ENCODE data around the gene AGTR1.
"Not testable (repeated sequence)": the region's sequence is repeated elsewhere in the genome, so short reads cannot be mapped to it uniquely, and the experiment has no call there.

The AGTR1 gene

DNA sequence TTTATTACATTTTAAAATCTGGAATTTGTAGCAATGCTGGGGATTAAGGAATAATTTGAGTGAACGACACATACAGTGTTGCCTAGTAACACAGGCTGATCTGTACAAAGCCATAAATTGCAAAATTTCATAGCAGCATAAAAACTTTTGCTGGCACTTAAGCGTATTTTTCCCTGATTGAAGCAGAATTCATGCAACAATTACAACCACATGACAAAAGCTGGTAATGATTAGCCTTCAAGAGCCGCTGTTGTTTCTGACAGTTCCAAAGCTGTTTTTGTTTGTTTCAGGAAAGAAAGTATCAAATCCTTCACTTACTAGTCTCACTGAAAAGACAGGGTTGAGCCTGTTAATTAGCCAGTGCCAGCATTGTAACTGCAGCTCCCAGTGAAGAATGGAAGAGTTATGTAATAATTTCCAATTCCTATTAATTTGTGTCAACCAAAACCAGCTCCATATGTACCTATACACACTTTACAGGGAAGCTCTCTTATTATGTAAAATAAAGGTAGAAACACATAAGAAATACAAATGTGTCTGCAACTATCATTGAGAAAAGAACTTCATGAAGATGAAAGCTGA, 60.7 kb downstream of the AGTR1 start:
- DNase-seq (ENCODE audit: low read depth, low spot score): no peak

DNA sequence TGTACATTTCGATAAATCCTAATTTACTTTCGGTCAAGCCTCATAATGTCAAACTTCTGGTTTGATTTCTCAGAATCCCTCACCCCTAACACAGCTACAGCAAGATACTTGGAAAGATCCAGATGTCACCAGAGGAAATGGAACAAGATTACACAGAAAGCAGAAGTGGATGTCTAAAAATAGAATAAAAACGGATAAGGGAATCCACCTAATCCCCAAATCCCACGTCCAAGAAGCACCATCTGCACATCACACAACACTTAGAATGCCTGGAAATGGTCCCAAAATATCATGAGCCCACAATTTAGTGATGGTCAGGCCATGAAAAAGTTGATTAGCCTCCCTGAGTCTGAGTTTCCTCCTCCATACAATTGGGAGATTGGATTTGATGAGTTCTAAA, 61.7 kb downstream of the AGTR1 start:
- DNase-seq (ENCODE audit: low read depth, low spot score): no peak

DNA sequence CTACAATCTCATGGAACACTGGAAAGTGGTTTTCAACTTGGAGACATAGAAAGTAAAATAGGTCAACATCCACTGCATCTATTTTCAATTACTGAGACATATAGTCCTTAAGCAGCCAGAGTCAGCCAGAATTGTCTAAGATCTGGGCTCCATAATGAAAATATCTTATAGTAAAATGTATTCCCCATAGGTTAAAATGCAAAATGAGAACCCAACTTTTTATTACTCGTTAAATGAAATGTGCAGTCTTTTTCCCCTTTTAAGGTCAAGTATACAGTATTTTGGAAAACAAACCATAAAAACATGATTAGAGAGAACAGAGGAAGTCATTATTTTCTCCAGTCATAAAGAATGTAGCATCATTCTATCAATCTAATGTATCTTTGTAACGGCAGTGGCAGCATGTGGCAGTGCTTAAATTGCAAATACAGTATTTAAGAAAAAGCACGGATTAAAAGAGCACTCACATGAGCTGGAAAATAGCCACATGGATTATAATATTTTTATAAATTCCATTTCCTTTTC, 65.5 kb downstream of the AGTR1 start:
- no peak for DNase-seq (ENCODE audit: low read depth, low spot score)

DNA sequence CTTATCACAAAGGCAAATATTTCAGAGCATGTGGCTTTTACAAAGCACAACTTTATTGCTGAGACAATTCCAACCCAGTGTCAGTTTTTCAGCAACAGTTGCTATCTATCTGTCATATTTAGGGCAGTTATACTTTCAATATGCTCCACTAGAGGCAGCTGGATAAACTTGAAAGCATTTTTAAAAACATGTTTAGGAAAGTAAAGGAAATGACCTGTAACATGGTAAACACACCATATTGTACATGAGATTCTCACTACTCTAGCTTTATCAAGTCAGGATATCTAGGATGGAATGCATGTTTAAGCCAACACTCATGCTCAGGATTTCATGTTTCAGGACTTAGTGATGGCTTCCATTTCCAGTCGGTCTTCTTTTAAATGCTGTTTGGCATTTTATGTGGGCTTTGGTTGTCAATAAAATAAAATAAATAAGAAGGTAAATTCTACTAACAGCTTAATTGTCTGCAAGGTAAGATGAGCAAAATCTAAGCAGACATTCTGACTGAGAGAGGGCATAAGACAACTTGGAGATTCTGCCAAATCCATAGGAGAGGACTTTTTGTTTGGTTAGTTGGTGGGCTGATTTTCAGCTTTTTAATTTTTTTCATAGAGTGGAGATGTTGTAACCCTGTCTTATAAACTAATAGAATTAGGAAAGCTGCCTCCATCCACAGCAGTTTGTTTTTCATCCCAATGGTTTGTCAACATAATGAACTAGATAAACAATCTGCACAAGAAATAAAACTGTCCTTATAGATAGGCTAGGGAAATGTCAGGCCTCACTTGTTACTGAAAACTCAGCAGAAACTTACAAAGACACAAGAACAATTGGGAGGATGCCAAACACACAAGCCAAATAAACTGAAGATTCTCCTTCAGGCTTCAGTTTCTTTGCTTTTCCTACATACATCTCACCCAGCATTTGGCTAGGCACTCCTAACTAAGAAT, 66.6 kb downstream of the AGTR1 start:
- DNase-seq (ENCODE audit: low read depth, low spot score): no peak

DNA sequence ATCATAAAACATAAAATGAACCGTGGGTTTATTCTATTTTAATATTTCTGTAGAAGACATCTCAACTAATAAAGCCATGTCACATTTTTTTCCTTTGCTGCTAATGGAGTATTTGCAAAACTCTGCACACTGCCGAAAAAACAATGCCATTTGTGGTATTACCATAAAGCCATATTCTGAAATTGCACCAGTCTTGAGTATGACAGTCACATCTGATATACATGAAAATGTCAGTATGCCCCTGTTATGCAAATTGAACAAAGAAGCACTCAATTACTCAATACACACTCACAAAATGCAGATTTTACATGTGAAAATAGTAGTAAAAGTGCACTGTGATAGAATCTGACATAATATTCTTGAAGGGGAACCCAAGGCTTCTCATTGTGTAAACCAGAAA, 74.7 kb downstream of the AGTR1 start:
- DNase-seq (ENCODE audit: low read depth, low spot score): no peak

DNA sequence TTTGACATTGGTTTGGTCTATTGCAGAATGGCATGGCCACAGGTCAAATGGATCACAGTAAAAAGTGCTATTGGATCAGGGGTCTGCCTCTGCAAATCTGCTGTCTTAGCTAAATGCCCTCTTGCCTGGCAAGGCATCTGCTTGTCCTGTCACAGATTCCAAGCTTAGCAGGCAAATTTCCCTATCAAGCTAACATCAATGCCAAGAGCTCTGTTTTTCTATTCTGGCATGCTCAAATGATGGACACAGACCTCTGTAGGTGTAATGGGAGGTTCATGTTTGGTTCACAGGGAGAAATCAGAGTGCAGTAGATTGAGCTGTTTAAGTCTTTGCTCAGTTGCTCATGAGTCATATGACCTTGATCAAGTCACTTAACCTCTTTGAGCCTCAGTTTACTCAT, 75.1 kb downstream of the AGTR1 start:
- DNase-seq (ENCODE audit: low read depth, low spot score): no peak

DNA sequence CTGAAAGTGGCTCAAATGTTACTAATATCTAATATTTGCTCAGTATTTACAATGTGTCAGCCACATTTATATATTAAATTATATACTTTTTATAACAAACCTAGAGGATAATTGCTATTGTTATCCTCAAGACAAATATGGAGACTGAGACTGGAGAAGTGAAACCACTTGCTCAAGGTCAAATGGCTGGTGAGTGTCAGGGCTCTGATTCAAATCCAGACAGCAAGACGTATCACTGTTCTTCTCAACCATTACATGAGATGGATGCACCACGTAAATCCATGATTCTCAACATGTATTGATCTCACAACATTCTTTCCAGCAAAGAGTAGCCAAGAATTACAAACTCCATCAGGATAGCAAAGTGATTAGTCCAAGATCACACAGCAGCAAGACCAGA, 76.1 kb downstream of the AGTR1 start:
- DNase-seq (ENCODE audit: low read depth, low spot score): no peak

DNA sequence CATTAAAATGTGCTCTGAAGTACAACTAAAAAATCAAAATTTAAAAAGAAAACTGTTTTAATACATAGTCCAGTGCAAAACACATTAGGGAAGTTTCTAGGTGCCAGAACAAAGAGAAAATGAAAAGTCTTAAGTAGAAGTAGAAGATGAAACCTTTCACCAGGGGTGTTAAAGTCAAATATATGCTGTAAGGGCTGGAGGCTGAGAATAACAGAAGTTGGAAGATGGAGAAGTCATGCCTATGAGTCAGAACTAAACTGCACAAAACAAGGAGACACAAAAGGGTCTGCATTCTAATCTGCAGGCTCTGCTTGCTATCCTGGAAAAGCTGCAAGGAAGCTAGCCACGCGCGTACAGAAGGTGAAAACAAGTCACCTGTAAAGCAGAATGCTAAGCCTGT, 81.2 kb downstream of the AGTR1 start:
- peak; percentile 8 for DNase-seq (ENCODE audit: low read depth, low spot score)

DNA sequence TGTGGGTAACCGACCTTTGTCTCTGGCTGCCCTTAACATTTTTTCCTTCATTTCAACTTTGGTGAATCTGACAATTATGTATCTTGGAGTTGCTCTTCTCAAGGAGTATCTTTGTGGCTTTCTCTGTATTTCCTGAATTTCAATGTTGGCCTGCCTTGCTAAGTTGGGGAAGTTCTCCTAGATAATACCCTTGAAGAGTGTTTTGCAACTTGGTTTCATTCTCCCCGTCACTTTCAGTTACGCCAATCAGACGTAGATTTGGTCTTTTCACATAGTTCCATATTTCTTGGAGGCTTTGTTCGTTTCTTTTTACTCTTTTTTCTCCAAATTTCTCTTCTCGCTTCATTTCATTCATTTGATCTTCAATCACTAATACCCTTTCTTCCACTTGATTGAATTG, 87.3 kb downstream of the AGTR1 start:
- not testable (repeated sequence) for DNase-seq (ENCODE audit: low read depth, low spot score)

DNA sequence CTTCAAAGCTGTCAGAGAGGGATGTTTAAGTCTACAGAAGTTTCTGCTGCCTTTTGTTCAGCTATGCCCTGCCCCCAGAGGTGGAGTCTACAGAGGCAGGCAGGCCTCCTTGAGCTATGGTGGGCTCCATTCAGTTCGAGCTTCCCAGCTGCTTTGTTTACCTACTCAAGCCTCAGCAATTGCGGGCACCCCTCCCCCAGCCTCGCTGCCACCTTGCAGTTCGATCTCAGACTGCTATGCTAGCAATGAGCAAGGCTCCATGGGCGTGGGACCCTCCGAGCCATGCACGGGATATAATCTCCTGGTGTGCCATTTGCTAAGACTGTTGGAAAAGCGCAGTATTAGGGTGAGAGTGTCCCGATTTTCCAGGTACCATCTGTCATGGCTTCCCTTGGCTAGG, 88.5 kb downstream of the AGTR1 start:
- not testable (repeated sequence) for DNase-seq (ENCODE audit: low read depth, low spot score)

DNA sequence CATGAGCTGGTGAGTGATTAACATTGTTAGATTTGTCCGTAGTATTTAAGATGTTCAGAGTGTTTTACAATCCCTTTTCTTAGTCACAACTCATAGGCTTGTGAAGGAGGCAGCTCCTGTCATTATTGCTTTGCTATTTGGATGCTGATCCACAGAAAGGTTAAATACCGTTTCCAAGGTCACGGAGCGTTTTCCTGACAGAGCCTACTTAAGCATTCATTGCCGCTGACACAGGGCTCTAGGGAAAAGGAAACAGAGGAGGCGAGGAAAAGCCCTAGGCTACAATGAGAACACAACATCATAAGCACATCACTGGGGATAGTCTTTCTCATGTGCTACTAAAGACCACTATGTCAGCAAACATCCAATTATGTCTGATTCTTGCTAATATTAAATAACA, 91.4 kb downstream of the AGTR1 start:
- peak; percentile 9 for DNase-seq (ENCODE audit: low read depth, low spot score)

DNA sequence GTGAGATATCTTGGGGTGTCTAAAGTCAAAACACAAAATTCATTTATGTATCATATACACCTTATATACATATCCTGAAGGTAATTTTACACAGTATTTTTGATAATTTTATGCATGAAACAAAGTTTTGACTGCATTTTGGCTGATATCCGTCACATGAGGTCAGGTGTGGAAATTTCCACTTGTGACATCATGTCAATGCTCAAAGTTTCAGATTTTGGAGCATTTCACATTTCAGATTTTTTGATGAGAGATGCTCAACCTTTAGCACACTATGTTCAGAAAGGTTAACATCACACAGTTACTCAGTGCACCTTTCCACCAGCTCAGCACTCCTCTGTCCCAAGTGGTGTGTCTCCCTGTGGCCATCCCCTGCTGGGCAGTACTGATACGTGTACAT, 92.2 kb downstream of the AGTR1 start:
- no peak for DNase-seq (ENCODE audit: low read depth, low spot score)

DNA sequence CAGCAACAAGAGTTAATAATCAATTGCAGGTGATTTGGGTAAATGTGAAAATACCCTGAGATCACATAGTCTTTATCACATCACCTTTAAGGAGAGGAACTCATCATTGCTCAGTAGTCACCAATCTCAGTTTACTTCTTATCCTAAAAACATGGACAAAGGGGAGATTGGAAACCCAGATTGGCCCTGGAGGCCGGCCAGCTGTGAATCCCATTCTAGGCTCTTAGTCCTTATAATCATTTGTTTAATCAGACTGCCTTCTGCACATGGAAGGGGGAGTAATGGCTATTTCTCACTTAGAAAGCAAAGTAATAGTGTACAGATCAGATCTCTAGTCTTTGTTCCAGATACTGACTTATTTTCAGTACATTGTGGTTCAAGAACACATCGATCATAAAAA, 92.7 kb downstream of the AGTR1 start:
- no peak for DNase-seq (ENCODE audit: low read depth, low spot score)

DNA sequence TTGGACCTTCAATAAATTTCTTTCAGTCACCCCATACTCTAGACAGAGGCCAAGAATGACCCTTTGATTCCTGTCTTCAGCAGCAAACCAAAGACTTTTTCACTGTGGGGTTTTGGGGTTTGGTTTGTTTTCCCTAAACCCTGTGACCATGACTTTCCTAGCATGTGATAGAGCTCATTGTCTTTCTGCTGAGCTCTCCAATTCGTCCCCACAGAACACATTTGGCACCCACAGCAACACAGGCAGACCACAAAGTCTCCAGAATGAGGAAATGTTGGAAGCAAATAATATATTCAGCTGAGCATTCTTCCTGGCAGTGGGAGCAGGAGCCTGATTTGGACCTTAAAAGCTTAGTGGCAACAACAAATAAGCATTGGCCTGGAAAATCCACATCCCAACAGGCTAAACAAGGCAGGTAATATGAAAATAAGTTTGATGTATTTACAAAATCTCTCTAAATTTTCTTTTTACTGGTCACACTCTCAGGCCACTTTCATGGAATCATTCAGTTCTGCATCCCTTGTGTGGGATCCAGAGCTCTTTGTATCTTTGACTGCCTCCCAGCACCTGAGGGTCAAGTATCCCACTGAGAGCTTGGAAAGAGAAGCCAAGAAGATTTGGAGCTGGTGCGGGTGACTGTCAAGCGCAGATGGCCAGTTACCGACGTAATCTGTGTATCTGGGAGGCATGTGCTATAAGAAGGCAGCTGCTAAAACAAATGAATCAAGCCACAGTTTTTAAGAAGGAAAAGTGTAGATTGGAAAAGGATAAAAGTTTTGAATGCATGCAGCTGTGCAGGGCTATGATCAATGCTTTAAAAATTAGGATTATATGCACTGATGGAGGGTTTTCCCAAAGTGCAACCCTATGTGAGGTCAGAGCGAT, 93.4 kb downstream of the AGTR1 start:
- peak; percentile 79 for DNase-seq (ENCODE audit: low read depth, low spot score)

DNA sequence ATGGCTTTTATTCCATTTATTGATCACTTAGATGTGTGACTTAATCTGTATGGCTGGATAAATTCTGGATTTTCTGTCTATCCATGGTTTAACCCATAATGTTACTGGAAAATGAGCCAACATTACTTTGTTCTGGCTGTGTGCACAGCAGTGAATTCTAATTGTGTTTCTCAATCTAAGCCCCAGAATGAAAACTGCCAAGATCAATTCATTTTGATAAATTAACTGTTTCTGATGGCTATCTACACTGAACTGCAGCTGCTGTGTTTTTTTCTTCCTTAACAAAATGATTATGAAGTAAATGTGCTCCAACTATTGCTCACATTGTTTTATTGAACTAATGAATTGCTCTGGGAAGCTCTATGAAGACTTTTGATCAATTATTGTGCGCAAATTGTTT, 94.2 kb downstream of the AGTR1 start:
- no peak for DNase-seq (ENCODE audit: low read depth, low spot score)

DNA sequence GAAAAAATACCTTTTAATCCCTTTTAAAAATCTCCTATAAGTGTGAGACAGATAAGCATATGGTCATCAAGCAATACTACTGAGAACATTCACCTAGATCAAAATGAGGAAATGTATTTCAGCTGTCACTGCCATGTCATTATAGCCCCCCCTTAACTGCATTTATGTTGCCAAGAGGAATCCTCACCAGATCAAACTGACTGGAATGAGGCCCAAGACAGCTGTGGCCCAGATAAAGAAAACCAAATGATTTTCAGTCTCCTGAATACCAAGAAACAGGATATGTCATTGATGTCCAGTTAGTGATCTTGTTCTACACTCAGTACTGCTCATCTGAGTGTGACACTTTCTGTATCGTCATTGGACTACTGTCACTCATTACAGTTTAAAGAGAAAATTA, 94.8 kb downstream of the AGTR1 start:
- no peak for DNase-seq (ENCODE audit: low read depth, low spot score)

Data from astrocyte of the hippocampus (primary cell).